ENCODE measurements around the gene PPM1J. TPM values are rescaled to one million over a fixed set of nuclear protein-coding genes. Genes with fewer than 3 reads are reported as not detected.
A peak's percentile ranks its signal among the peaks of the same experiment; 100 is the strongest.

PPM1J gene
- total RNA-seq, 4 donors from 2014 or later: 0.42 to 3.6 (median 2.3) TPM

DNA sequence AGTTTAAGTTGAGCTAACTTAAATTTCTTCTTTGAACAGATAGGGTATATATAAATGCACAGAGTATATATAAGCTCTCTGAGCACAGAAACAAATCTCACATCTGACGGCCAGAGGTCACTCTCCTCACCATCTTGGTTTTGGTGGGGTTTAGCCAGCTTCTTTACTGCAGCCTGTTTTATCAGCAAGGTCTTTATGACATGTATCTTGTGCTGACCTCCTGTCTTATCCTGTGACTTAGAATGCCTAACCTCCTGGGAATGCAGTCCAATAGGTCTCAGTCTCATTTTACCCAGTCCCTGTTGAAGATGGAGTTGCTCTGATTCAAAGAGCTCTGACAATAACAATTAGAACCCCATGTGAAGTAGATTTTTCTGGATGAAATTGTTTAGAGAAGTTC, 42.3 kb downstream of the PPM1J start:
- Histone ChIP-seq H3K27ac (replicated peaks in 1 of 4) (peak overlapping the region in 3 of 4 donors; percentile 85 to 93 (median 93)), H3K27me3 (no peaks in the 10 kb centered on the region), H3K9me3 (no peaks in the 10 kb centered on the region), H3K36me3 (peaks cover 18 to 42% (median 33%) of the 10 kb centered on the region in 4 donors), H3K4me3 (no peak overlapping the region), H3K4me1 (peaks cover 24 to 33% (median 31%) of the 10 kb centered on the region in 4 donors)
- no peak for DNase-seq (ENCODE audit: extremely low spot score)
- TF ChIP-seq POLR2A (IDR thresholded peaks at IDR 0.05; ENCODE audit: low read depth) (no peak), EP300 (IDR thresholded peaks at IDR 0.05) (no peak), POLR2AphosphoS5 (IDR thresholded peaks at IDR 0.05) (no peak)
- TF ChIP-seq, protein P1, sequence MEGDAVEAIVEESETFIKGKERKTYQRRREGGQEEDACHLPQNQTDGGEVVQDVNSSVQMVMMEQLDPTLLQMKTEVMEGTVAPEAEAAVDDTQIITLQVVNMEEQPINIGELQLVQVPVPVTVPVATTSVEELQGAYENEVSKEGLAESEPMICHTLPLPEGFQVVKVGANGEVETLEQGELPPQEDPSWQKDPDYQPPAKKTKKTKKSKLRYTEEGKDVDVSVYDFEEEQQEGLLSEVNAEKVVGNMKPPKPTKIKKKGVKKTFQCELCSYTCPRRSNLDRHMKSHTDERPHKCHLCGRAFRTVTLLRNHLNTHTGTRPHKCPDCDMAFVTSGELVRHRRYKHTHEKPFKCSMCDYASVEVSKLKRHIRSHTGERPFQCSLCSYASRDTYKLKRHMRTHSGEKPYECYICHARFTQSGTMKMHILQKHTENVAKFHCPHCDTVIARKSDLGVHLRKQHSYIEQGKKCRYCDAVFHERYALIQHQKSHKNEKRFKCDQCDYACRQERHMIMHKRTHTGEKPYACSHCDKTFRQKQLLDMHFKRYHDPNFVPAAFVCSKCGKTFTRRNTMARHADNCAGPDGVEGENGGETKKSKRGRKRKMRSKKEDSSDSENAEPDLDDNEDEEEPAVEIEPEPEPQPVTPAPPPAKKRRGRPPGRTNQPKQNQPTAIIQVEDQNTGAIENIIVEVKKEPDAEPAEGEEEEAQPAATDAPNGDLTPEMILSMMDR (IDR thresholded peaks at IDR 0.05): no peak
- WGBS: 87% methylated on average over 1 of the region's 1 CpG
- intact Hi-C loops (cut with DNase I): loop anchor here (5.0 kb wide), 1 partner anchor 34 kb away; the partner anchor contains the start of gene RHOC

DNA sequence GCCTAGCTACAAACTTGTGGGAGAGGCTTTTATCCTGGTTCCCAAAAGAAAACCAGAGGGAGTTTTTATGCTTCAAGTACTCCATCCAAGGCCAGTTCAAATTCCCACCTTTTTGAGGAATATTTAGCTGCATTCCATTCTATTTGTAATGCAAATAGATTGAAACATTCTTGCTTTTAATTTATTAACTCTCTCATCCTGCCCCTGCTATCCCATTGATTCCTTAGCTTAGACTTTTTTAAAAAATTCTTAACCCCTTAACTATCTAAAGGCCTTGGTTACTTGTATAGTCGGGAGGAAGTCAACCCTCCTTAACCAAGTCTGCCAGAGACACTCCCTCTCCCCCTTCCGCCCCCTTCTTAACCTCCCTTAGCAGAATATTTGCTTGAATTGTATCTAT, 43.1 kb downstream of the PPM1J start:
- intact Hi-C loops (cut with DNase I): loop anchor here (5.0 kb wide), 1 partner anchor 35 kb away; the partner anchor contains the start of gene RHOC
- WGBS: 82% methylated on average over 2 of the region's 2 CpGs

DNA sequence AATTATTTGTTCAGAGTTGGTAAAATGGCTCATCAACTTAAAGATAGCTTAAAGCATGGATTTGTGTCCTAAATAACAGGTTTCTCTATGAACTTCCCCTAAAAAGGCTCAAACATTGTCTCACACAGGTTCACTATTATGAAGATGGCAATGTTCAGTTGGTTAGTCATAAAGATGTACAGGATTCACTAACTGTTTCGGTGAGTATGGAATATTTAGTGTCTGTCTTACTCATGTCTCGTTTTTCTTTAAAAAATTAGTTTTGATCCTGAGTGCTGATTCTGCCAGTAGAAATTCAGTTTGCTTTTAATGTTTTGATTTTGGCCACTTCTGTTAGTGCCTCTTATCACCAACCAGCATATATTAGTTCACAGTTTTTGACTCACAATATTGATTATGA, 48.2 kb downstream of the PPM1J start:
- intact Hi-C loops (cut with DNase I): loop anchor here (5.0 kb wide), 1 partner anchor 40 kb away; no protein-coding TSS in a partner anchor
- peaks cover 35 to 98% (median 88%) of the 10 kb centered on the region in 4 donors for H3K36me3 ChIP-seq
- TF ChIP-seq, protein P1 (IDR thresholded peaks at IDR 0.05): no peak
- TF ChIP-seq POLR2AphosphoS5 (IDR thresholded peaks at IDR 0.05) (no peak), EP300 (IDR thresholded peaks at IDR 0.05) (no peak)

More for the DNA sequence above, 43.1 kb downstream of the PPM1J start:
- H3K36me3 ChIP-seq: peaks cover 24 to 50% (median 41%) of the 10 kb centered on the region in 4 donors
- DNase-seq (ENCODE audit: extremely low spot score): no peak
- no peaks in the 10 kb centered on the region for H3K9me3 ChIP-seq
- H3K27me3 ChIP-seq: no peaks in the 10 kb centered on the region
- H3K27ac ChIP-seq (replicated peaks in 1 of 4): no peak overlapping the region
- TF ChIP-seq, protein P1 (IDR thresholded peaks at IDR 0.05): no peak
- TF ChIP-seq POLR2AphosphoS5 (IDR thresholded peaks at IDR 0.05): no peak
- no peak for TF ChIP-seq EP300 (IDR thresholded peaks at IDR 0.05)
- TF ChIP-seq POLR2A (IDR thresholded peaks at IDR 0.05; ENCODE audit: low read depth): no peak
- H3K4me3 ChIP-seq: no peak overlapping the region
- H3K4me1 ChIP-seq: peaks cover 24 to 31% (median 30%) of the 10 kb centered on the region in 4 donors

DNA sequence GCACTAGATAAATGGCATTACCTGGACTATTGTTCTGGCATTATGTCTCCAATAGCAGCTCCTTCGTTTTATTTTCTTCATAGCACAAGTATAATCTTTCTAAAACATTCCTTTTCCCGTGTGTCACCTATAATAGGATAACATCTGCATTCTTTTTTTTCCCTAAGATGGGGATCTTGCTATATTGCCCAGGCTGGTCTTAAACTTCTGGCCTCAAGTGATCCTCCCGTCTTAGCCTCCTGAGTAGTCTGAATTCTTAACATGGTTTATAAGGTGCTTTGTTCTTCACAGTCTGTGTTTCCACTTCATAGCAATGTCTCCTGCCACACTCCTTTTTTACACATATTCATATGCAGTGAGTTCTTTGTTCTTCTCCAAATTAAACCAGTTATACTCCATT, 49.3 kb downstream of the PPM1J start:
- TF ChIP-seq POLR2A (IDR thresholded peaks at IDR 0.05; ENCODE audit: low read depth) (no peak), POLR2AphosphoS5 (IDR thresholded peaks at IDR 0.05) (no peak)
- 95% methylated on average over 3 of the region's 3 CpGs for WGBS
- H3K4me3 ChIP-seq: no peak overlapping the region
- H3K36me3 ChIP-seq: peaks cover 46 to 98% (median 95%) of the 10 kb centered on the region in 4 donors
- no peaks in the 10 kb centered on the region for H3K4me1 ChIP-seq
- intact Hi-C loops (cut with DNase I): loop anchor here (5.0 kb wide), 1 partner anchor 39 kb away; no protein-coding TSS in a partner anchor
- no peak overlapping the region for H3K27ac ChIP-seq (replicated peaks in 1 of 4)
- no peak for DNase-seq (ENCODE audit: extremely low spot score)
- H3K9me3 ChIP-seq: no peaks in the 10 kb centered on the region
- H3K27me3 ChIP-seq: no peaks in the 10 kb centered on the region

More for the DNA sequence above, 48.2 kb downstream of the PPM1J start:
- Histone ChIP-seq H3K4me1 (no peaks in the 10 kb centered on the region), H3K9me3 (no peaks in the 10 kb centered on the region), H3K27ac (replicated peaks in 1 of 4) (no peak overlapping the region), H3K4me3 (no peak overlapping the region), H3K27me3 (no peaks in the 10 kb centered on the region)
- WGBS: 90% methylated on average over 2 of the region's 2 CpGs
- no peak for DNase-seq (ENCODE audit: extremely low spot score)

Other genes starting within 250 kb of the PPM1J start
- gene WNT2B, start 206.4 kb downstream of the PPM1J start, total RNA-seq: 1 to 10 TPM; 2.7 to 6.3 (median 3.8) TPM
- gene ST7L, start 96.2 kb downstream of the PPM1J start, total RNA-seq: 10 to 100 TPM; 12.9 to 23.0 (median 21.0) TPM
- gene CAPZA1, start 95.5 kb downstream of the PPM1J start, total RNA-seq: 10 to 100 TPM; 61.9 to 77.5 (median 69.1) TPM
- 10 to 100 TPM; 12.3 to 24.1 (median 18.7) TPM for gene MOV10, start 40.7 kb downstream of the PPM1J start, total RNA-seq
- 100 to 1,000 TPM; 222 to 374 (median 324) TPM for gene RHOC, start 8.2 kb downstream of the PPM1J start, total RNA-seq
- 10 to 100 TPM; 29.9 to 40.1 (median 33.7) TPM for gene SLC16A1, start 240.9 kb upstream of the PPM1J start, total RNA-seq

Measured in esophagus muscularis mucosa (tissue), 4 donors.